Mucosa of rectum (tissue), 2 donors: ENCODE results near the gene PRMT2.

Source experiments
- H3K27ac ChIP-seq, 2 donors: one replicate each; pipeline ENCODE4 v1.7.0; 2013; ENCODE audit warnings: inconsistent platforms in 2 of 2, low read depth in 2 of 2, low read length in 2 of 2
- H3K27me3 ChIP-seq, 2 donors: one replicate each; pipeline ENCODE4 v1.7.0; 2013; ENCODE audit warnings: low read length in 2 of 2; ENCODE audit not compliant: control insufficient read depth in 2 of 2, insufficient read depth in 2 of 2
- H3K36me3 ChIP-seq, 2 donors: one replicate each; pipeline ENCODE4 v1.7.0; 2013; ENCODE audit warnings: low read length in 2 of 2; ENCODE audit not compliant: control insufficient read depth in 2 of 2, insufficient read depth in 2 of 2
- H3K4me1 ChIP-seq, 2 donors: one replicate each; pipeline ENCODE4 v1.7.0; 2013; ENCODE audit warnings: low read length in 2 of 2, mild to moderate bottlenecking in 1 of 2; ENCODE audit not compliant: control insufficient read depth in 2 of 2, insufficient read depth in 2 of 2
- H3K4me3 ChIP-seq, 2 donors: one replicate each; pipeline ENCODE4 v1.7.0; 2013; ENCODE audit warnings: low read length in 2 of 2
- H3K9ac ChIP-seq, 2 donors: one replicate each; pipeline ENCODE4 v1.7.0; 2013; ENCODE audit warnings: low read length in 2 of 2, low read depth in 1 of 2, mild to moderate bottlenecking in 1 of 2
- H3K9me3 ChIP-seq, 2 donors: one replicate each; pipeline ENCODE4 v1.7.0; 2013; ENCODE audit warnings: low read length in 2 of 2; ENCODE audit not compliant: control insufficient read depth in 2 of 2
- donor health status: healthy.
- donor health status: Normal muscosa, but diverticular disease.

The PRMT2 gene

DNA sequence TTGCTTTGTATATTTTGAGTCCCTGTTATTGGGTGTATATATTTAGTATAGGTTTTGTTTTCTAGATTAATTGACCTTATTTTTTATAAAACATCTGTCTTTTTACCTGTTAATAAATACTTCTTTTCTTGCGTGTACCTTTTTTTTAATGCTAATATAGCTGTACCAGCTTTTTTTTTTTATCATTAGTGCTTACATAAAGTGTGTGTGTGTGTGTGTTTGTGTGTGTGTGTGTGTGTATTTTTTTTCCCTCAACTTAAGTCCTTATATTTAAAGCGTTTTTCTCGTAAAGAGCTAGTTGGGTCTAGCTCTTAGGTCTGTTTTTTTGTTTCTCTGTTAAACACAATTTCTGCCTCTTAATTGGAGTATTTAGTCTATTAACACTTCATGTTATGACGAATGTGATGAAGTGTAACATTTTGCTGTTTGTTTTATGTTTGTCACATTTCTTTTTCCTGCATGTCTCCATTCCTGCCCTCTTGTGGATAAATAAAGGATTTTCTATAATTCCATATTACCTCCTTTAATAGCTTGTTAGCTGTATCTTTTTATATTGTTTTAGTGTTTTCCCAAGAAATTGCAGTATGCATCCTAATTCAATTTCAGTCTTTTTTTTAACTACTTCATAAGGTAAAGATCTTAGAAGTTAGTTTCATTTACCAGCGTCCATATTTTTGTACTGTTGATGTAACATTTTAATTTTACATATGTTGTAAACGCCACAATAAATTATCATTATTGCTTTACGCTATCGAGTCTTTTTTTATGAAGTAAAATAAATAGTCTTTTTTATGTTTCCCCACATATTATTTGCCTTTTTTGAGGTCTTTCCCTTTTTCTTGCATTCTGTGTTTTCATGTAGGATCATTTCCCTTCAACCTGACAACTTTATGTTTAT, 4.3 kb downstream of the PRMT2 start:
- H3K36me3 ChIP-seq: peaks cover 19 to 26% of the 10 kb centered on the region in 2 donors
- H3K9me3 ChIP-seq: no peaks in the 10 kb centered on the region
- H3K4me3 ChIP-seq: no peak overlapping the region
- H3K27me3 ChIP-seq: no peaks in the 10 kb centered on the region
- no peak overlapping the region for H3K9ac ChIP-seq
- peaks cover 9 to 12% of the 10 kb centered on the region in 2 donors for H3K4me1 ChIP-seq
- H3K27ac ChIP-seq: no peak overlapping the region

DNA sequence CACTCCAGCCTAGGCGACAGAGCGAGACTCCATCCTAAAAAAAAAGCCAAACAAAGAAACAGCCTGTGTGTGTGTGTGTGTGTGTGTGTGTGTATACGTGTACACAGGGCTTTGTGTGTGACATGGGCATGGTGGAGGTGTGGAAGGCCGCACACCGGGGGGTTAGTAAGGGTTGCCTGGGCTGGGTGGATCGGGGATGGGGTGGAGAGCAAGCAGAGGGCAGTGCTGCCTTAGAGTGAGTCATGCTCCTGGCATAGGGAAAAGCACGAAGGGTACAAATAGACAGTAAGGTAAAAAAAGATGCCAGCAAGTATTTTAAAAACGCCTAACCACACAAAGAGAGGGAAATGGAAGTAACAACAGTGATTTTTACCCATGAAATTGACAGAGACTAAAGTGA, 6.2 kb downstream of the PRMT2 start:
- Histone ChIP-seq H3K9me3 (no peaks in the 10 kb centered on the region), H3K4me3 (no peak overlapping the region), H3K27ac (no peak overlapping the region), H3K27me3 (no peaks in the 10 kb centered on the region), H3K4me1 (peaks cover 0 to 6% of the 10 kb centered on the region in 2 donors), H3K36me3 (peaks cover 33 to 43% of the 10 kb centered on the region in 2 donors), H3K9ac (no peak overlapping the region)

DNA sequence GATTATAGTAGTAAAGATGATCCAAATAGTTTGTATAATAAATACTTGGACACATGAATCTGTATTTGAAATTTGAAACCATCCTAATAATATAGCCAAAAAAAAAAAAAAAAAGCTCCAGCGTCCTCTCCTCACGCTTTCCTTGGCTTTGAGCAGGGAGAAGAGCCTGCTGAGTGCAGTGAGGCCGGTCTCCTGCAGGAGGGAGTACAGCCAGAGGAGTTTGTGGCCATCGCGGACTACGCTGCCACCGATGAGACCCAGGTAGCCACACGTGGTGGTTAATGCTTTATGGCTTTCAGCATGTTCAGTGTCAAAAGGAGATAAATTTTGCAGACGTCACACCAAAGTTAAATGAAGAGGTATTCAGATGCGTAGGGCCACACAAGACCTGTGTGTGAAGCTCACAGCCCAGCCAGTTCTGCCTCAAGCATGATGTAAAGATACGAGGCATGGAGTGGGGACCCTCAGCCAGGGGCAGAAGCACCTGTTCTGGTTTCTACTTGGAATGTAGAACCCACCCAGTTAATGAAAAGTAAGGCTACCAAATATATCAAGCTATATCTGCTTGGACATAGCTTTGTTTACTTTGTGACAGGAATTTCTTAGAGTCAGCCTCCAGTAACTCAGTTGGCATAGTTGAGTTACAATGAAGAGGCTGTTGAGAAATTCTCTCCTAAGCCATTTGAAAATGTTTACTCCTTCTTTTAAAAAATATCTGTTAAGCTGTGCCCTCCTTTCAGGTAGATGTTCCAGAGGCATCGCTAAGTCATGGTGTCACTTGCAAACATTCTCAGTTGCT, 8.1 kb downstream of the PRMT2 start:
- H3K36me3 ChIP-seq: peaks cover 47 to 55% of the 10 kb centered on the region in 2 donors
- H3K4me1 ChIP-seq: no peaks in the 10 kb centered on the region
- no peak overlapping the region for H3K27ac ChIP-seq
- H3K9me3 ChIP-seq: no peaks in the 10 kb centered on the region
- no peaks in the 10 kb centered on the region for H3K27me3 ChIP-seq
- H3K9ac ChIP-seq: no peak overlapping the region
- H3K4me3 ChIP-seq: no peak overlapping the region

DNA sequence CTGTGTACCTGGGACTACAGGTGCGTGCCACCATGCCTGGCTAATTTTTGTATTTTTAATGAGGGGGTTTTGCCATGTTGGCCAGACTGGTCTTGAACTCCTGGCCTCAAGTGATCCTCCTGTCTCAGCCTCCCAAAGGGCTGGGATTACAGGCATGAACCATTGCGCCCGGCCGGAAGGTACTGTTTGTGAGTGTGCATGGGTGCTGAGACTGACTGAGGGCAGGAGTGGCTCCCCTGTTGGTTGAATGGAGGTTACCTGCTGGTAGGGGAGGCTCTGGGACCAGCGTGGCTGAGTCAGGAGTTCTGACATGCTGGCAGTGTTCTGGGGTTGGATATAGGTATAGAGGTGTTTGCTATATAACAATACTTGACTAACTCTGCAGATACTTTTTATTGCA, 10.4 kb downstream of the PRMT2 start:
- no peaks in the 10 kb centered on the region for H3K4me1 ChIP-seq
- no peaks in the 10 kb centered on the region for H3K27me3 ChIP-seq
- no peak overlapping the region for H3K4me3 ChIP-seq
- peaks cover 66 to 78% of the 10 kb centered on the region in 2 donors for H3K36me3 ChIP-seq
- no peak overlapping the region for H3K27ac ChIP-seq
- no peaks in the 10 kb centered on the region for H3K9me3 ChIP-seq
- H3K9ac ChIP-seq: no peak overlapping the region

DNA sequence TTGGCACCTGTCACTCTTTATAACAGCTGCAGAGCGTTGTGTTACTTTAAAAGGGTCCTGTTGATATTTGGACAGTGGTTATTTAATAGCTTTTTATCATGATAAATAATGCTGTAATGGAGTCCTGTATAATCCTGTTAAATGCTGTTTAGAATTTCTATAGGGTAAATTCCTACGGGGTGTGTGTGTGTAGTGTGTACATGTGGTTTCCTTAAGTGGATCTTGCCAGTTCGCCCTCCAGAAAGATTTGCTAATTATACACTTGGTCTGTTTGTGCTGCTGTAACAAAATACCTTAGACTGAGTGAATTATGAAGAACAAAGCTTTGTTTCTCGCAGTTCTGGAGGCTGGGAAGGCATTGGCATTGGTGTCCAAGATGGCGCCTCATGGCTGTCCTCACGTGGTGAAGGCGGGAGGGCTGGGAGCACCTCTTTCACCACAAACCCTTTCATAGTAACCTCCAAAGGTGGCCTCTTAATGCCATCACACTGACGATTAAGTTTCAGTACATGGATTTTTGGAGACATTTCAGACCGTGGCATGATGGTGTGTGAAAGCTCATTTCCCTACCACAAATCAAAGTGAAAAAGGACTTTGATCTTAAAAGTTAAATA, 11.2 kb downstream of the PRMT2 start:
- no peaks in the 10 kb centered on the region for H3K4me1 ChIP-seq
- no peaks in the 10 kb centered on the region for H3K27me3 ChIP-seq
- no peak overlapping the region for H3K27ac ChIP-seq
- peaks cover 68 to 79% of the 10 kb centered on the region in 2 donors for H3K36me3 ChIP-seq
- no peak overlapping the region for H3K4me3 ChIP-seq
- H3K9ac ChIP-seq: no peak overlapping the region
- H3K9me3 ChIP-seq: no peaks in the 10 kb centered on the region

DNA sequence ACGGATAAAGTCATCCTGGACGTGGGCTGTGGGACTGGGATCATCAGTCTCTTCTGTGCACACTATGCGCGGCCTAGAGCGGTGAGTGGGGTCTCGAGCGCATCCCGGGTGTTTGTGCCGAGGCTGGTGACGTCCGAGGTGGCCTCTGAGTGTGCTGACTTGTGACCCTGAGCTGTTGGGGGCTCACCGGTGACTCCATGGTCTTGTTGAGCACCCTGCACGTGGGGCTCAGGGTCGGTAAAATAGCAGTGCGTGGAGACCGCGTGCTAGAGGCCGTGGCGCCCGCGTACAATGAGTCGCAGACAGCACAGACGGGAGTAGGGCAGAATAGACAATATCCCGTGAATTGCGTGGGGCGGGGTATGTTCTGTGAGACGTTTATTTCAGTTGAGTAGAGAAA, 13.1 kb downstream of the PRMT2 start:
- H3K9me3 ChIP-seq: no peaks in the 10 kb centered on the region
- H3K4me3 ChIP-seq: no peak overlapping the region
- H3K27ac ChIP-seq: no peak overlapping the region
- H3K4me1 ChIP-seq: no peaks in the 10 kb centered on the region
- H3K36me3 ChIP-seq: peaks cover 81 to 87% of the 10 kb centered on the region in 2 donors
- H3K9ac ChIP-seq: no peak overlapping the region
- H3K27me3 ChIP-seq: no peaks in the 10 kb centered on the region

DNA sequence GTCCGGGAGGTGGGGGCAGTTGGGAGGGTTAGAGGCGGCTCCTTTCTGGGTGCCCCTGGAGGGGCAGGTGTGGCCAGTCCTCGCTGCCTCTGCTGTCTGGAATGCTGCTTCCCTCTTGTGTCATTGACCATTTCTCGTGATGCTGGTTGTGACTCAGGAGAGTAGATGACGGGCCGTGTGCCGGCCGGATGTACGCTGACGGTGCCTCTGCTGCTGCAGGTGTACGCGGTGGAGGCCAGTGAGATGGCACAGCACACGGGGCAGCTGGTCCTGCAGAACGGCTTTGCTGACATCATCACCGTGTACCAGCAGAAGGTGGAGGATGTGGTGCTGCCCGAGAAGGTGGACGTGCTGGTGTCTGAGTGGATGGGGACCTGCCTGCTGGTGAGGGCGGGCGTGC, 13.9 kb downstream of the PRMT2 start:
- Histone ChIP-seq H3K9ac (no peak overlapping the region), H3K36me3 (peaks cover 80 to 87% of the 10 kb centered on the region in 2 donors), H3K4me1 (no peaks in the 10 kb centered on the region), H3K4me3 (no peak overlapping the region), H3K27me3 (no peaks in the 10 kb centered on the region), H3K9me3 (no peaks in the 10 kb centered on the region), H3K27ac (no peak overlapping the region)

DNA sequence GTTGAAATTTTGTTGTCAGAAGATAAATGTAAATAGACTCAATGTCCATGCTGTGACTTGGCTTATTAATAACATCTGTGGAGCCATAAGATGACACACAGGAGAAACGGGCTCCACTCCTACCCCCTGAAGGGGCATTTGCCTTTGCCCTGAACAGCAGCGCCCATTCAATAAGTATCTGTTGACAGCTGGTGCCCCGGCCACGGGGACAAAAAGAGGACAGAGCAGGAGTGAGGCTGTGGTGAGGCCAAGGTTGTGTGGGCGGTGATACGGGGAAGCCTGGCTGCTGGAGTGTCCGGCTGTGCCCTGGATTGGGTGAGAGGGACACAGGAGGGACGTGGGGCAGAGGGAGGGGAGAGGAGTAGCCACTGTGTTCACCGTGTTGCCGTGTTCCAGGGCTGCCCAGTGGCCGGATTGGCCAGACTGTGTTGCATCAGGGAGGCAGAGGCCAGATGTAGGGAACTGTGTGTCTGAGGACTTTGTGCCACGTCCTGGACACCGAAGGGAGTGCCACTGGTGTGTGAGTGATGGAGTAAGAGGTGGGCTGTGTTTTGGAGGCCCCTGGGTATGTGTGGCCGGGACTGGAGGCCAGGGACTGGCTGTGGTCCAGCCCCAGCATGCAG, 15.1 kb downstream of the PRMT2 start:
- H3K4me1 ChIP-seq: no peaks in the 10 kb centered on the region
- no peaks in the 10 kb centered on the region for H3K27me3 ChIP-seq
- no peaks in the 10 kb centered on the region for H3K9me3 ChIP-seq
- no peak overlapping the region for H3K27ac ChIP-seq
- H3K4me3 ChIP-seq: no peak overlapping the region
- no peak overlapping the region for H3K9ac ChIP-seq
- H3K36me3 ChIP-seq: peaks cover 79 to 85% of the 10 kb centered on the region in 2 donors

DNA sequence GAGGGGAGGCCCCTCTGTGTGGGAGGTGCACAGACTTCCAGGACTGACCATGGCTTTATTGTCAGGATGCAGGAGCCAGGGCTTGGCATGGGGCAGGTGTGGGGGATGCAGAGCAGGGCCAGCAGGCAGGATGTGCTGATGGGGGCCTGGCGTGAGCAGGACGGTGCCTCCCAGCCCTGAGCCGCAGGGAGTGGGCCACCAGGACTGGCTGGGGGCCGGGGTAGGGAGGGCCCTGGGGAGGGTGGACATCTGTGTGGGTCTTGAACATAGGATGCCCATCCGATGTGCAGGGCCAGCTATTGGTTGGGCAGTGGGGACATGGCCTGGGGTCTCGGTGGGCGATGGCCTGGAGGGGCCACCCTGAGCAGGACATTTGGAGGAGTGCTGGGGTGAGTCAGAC, 15.6 kb downstream of the PRMT2 start:
- Histone ChIP-seq H3K9ac (no peak overlapping the region), H3K27ac (no peak overlapping the region), H3K4me3 (no peak overlapping the region)

More for the DNA sequence above, 15.6 kb downstream of the PRMT2 start:
- H3K36me3 ChIP-seq: peaks cover 78 to 81% of the 10 kb centered on the region in 2 donors
- H3K4me1 ChIP-seq: no peaks in the 10 kb centered on the region
- no peaks in the 10 kb centered on the region for H3K9me3 ChIP-seq
- no peaks in the 10 kb centered on the region for H3K27me3 ChIP-seq
